Left renal cortex interstitium (tissue), 4 donors: ENCODE results near the gene USP9X. TPM values are rescaled to one million over a fixed set of nuclear protein-coding genes. Genes with fewer than 3 reads are reported as not detected.
"Not testable (repeated sequence)": the region's sequence is repeated elsewhere in the genome, so short reads cannot be mapped to it uniquely, and the experiment has no call there.

Experiments used
- DNase-seq, 4 donors: peaks; one replicate each; pipeline ENCODE4 v3.0.0-alpha.2; 2013; ENCODE audit warnings: low read depth in 4 of 4, low spot score in 2 of 4, missing footprints in 1 of 4
- polyA plus RNA-seq, 4 donors: library from polyadenylated mRNA; unstranded; fragments of 120-200 nt; gene quantifications; one replicate each; pipeline ENCODE4 v1.2.1, GENCODE V29; 2013; ENCODE audit not compliant: insufficient read length in 4 of 4

The USP9X gene
- polyA plus RNA-seq, 4 donors = 53.9 to 72.1 (median 60.0) TPM

GRCh38 chrX:41265615-41266014 is 180.4 kb downstream of the USP9X start:
- DNase-seq = no peak

- no peak for DNase-seq
Observed at GRCh38 chrX:41273638-41274037, 188.4 kb downstream of the USP9X start.

- DNase-seq = peak in 2 of 4 donors; percentile 51 to 58
Observed at GRCh38 chrX:41275661-41276609, 190.7 kb downstream of the USP9X start.

- DNase-seq = no peak
Observed at GRCh38 chrX:41276661-41277506, 191.6 kb downstream of the USP9X start.

GRCh38 chrX:41282307-41282706 is 197.1 kb downstream of the USP9X start:
- DNase-seq = not testable (repeated sequence)

- not testable (repeated sequence) for DNase-seq
Observed at GRCh38 chrX:41285928-41286327, 200.7 kb downstream of the USP9X start.

Other genes starting within 250 kb of the USP9X start
- gene DDX3X, start 248.7 kb downstream of the USP9X start, polyA plus RNA-seq = 100 to 1,000 TPM; 195 to 253 (median 230) TPM